ENCODE data around the gene OR2L13.
"Not testable (repeated sequence)": the region's sequence is repeated elsewhere in the genome, so short reads cannot be mapped to it uniquely, and the experiment has no call there.

OR2L13 gene

DNA sequence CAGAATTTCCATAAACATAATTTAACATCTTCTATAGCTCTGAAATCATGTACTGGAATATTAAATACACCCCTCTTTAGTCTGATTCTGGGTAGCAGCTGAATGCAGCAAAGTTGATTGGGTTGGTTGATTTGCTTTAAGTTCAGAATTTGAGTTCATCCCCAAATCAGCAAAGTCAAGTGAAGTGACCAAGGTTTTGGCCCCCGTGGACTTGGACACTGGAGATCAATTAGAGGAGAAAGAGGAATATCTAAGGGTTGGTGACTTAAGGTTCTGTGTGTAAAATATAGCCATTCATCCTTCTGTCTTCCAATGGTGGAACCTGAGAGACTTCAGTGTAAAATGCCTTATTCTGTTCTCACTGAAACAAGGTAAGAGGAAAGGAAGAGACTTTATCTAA, at the start of gene OR2L13:
OR2L13 (plus strand) TSS at position 301 of the 400 bp plus-strand sequence. CDS start 4,192 bp downstream, outside the sequence.
- no peak for DNase-seq

GRCh38 chr1:248045209-248045608, 49.8 kb upstream of the OR2L13 start:
- DNase-seq, result no peak

- no peak for DNase-seq
These were observed 48.4 kb upstream of the OR2L13 start, which contains the start of gene OR2L3 for GRCh38 chr1:248046536-248046935. Gene OR2L3, plus strand, starts transcription at chr1:248046836. Its CDS starts 13,846 bp downstream, at chr1:248060682.

- DNase-seq, result no peak
These were observed 48.0 kb upstream of the OR2L13 start for GRCh38 chr1:248047008-248047407.

- DNase-seq, result no peak
These were observed 40.3 kb upstream of the OR2L13 start for GRCh38 chr1:248054671-248055070.

DNA sequence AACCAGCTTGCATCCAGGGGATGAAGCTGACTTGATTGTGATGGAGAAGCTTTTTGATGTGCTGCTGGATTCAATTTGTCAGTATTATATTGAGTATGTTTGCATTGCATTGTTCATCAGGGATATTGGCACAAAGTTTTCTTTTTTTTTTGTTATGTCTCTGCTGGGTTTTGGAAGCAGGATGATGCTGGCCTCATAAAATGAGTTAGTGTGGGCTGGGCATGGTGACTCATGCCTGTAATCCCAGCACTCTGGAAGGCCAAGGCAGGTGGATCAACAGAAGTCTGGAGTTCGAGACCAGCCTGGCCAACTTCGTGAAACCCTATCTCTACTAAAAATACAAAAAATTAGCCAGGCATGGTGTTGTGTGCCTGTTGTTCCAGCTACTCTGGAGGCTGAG, 39.7 kb upstream of the OR2L13 start:
- no peak for DNase-seq

DNA sequence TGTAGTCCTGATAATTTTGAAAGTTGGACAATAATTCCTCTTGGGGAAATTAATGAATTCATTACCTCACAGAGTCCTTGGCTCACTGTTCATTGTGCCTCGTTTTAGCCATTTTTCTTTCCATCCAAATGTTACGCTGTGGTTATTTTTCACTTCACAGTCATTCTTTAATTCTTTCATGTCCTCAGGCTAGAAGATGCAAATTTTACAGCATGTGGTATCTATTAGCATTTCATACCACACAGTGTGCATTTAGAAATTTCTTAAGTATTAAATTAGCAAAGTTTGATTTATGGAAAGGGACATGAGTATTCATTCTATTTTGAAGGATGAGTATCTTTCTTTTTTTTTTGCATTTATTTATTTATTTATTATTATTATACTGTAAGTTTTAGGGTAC, 29.9 kb upstream of the OR2L13 start:
- no peak for DNase-seq

GRCh38 chr1:248065604-248066003, 29.4 kb upstream of the OR2L13 start:
- DNase-seq, result no peak

- DNase-seq, result not testable (repeated sequence)
These were observed 11.1 kb upstream of the OR2L13 start for GRCh38 chr1:248083864-248084263.

- no peak for DNase-seq
These were observed 3.5 kb downstream of the OR2L13 start for GRCh38 chr1:248098529-248098928.

DNA sequence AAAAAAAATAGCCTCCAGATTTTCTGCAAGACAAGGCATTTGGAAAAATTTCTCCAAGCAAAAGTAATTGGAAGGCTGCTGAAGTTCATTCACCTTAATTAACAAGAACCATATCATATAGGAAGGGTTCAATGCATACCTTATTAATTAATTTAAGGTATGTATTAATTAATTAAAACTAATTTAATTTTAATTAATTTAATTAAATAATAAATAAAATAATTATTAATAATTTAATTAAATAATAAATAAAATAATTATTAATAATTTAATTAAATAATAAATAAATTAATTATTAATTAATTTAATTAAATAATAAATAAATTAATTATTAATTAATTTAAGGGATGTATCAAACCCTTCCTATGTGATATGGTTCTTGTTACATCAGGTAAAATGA, 7.9 kb downstream of the OR2L13 start:
- no peak for DNase-seq

GRCh38 chr1:248111157-248111556, 16.2 kb downstream of the OR2L13 start:
- no peak for DNase-seq

GRCh38 chr1:248114890-248115289, 19.9 kb downstream of the OR2L13 start:
- no peak for DNase-seq

DNA sequence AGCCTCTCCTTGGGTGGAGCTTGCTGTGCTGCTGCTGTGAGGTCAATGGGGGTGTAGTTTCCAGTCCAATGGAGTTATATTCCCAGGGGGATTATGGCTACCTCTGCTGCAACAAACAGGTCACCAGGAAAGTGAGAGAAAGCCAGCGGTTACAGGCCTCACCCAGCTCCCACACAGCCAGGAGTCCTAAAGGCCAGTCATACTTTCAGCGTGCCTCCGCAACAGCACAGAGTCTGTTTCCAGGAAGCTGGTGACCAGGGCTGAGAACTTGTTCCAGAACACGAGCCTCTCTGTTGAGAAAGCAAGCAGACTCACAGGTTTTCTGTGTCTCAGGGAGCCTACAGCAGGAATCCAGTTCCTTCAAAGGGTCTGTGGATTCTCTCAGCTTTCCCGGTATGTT, 32.7 kb downstream of the OR2L13 start:
- no peak for DNase-seq

GRCh38 chr1:248136811-248137210, 41.8 kb downstream of the OR2L13 start:
- DNase-seq, result no peak

- no peak for DNase-seq
These were observed 45.9 kb downstream of the OR2L13 start for GRCh38 chr1:248140846-248141245.

GRCh38 chr1:248143311-248143710, 48.3 kb downstream of the OR2L13 start:
- DNase-seq, result no peak

- no peak for DNase-seq
These were observed 49.7 kb downstream of the OR2L13 start, which contains the start of gene OR2M5 for GRCh38 chr1:248144513-248145198. Gene OR2M5, plus strand, starts transcription at chr1:248145148. Its CDS starts 0 bp downstream, at chr1:248145148.

All from NK-92 treated with Interleukin-12 subunit alpha and Interleukin-12 subunit beta, amount 100 ng/mL, for 24 hours (cell line).